Hair follicular keratinocyte (primary cell): Measurements from ENCODE around the gene ASTN2. TPM values are rescaled to one million over a fixed set of nuclear protein-coding genes. Genes with fewer than 3 reads are reported as not detected.

ENCODE experiments used
- total RNA-seq: library from RNA; depleted of rRNA; stranded (reverse); fragments of >200 nt; gene quantifications from 2 replicates; pipeline ENCODE4 v1.2.3, GENCODE V29; 2015

ASTN2 gene
- total RNA-seq, result 0.08 and 0.15 TPM in 2 replicates

DNA sequence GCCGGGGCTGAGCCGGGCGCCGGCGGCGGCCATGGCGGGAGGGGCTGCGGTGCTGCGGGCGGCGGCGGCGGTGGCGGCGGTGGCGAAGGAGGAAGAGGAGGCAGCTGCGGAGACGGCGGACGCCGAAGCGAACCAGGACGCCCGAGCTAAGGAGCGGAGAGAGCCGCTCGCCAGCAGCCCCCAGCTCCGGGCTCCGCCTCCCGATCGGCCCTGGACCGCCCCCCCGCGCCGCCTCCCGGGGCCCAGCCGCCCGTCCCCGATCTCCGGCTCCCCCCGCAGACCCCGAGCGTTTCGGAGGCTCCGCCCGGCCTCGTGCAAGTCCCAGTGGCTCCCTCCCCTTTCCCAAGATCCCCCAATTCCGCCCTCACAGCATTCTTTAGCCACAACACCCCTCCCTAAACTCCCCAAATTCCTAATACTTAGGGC lies at the start of gene ASTN2:
TSS of gene ASTN2 (minus strand) at position 152 of the 426 bp plus-strand sequence. CDS start at position 33, 119 bp downstream.

GRCh38 chr9:116687074-116687753 lies 727.6 kb downstream of the ASTN2 start, which contains the start of gene TRIM32:
TSS of gene TRIM32 (plus strand) at chr9:116687305. CDS start at chr9:116697743, 10,438 bp downstream.

